ENCODE measurements around the gene APOA5.
"Not testable (repeated sequence)": the region's sequence is repeated elsewhere in the genome, so short reads cannot be mapped to it uniquely, and the experiment has no call there.

APOA5 gene

GRCh38 chr11:116835791-116836631 is 44.3 kb upstream of the APOA5 start:
- DNase-seq (ENCODE audit: low read depth): peak; percentile 93
- H3K4me3 ChIP-seq (ENCODE audit: control insufficient read depth, low read depth, low read length): peak overlapping the region; percentile 27
- TF ChIP-seq, protein P1, sequence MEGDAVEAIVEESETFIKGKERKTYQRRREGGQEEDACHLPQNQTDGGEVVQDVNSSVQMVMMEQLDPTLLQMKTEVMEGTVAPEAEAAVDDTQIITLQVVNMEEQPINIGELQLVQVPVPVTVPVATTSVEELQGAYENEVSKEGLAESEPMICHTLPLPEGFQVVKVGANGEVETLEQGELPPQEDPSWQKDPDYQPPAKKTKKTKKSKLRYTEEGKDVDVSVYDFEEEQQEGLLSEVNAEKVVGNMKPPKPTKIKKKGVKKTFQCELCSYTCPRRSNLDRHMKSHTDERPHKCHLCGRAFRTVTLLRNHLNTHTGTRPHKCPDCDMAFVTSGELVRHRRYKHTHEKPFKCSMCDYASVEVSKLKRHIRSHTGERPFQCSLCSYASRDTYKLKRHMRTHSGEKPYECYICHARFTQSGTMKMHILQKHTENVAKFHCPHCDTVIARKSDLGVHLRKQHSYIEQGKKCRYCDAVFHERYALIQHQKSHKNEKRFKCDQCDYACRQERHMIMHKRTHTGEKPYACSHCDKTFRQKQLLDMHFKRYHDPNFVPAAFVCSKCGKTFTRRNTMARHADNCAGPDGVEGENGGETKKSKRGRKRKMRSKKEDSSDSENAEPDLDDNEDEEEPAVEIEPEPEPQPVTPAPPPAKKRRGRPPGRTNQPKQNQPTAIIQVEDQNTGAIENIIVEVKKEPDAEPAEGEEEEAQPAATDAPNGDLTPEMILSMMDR (conservative IDR thresholded peaks at IDR 0.05; ENCODE audit: control insufficient read depth, insufficient read depth, low read depth, low read length): peak; percentile 64

DNA sequence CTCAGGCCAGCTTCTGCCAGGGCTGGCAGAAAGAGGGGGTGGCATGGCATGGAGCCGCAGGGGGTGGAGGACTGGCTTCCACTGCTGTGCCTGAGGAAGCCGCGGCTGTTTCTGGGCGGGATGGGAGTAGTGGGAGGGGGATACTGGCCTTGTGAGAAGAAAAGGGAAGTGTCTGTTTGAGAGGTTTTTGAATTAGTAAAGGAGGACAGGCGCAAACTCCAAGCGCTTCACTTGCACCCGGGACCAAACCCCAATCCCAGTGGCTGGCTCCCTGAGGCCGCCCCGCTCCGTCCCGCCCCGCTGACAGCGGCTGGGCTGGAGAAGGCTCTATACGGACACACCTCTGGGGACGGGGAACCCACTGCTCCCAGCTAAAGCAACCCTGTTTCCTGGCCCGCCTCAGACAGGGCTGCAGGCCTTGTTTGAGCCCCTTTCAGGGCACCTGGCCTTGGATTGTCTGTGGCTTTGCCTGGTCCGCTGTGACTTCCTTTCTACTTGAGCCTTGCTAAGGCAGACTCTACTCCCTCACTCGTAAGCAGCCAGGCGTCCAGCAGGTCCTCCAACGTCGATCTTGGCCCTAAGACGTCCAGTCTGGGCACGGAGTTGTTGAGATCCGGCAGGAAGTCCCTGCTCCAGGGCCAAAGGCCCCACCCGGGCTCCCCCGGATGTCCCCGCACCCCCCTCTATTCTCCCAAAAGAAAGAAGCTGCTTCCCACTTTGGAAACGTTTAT is 43.5 kb upstream of the APOA5 start:
- H3K4me3 ChIP-seq (ENCODE audit: control insufficient read depth, low read depth, low read length): peak overlapping the region; percentile 7
- TF ChIP-seq, protein P1 (conservative IDR thresholded peaks at IDR 0.05; ENCODE audit: control insufficient read depth, insufficient read depth, low read depth, low read length): no peak
- peak; percentile 17 for DNase-seq (ENCODE audit: low read depth)

DNA sequence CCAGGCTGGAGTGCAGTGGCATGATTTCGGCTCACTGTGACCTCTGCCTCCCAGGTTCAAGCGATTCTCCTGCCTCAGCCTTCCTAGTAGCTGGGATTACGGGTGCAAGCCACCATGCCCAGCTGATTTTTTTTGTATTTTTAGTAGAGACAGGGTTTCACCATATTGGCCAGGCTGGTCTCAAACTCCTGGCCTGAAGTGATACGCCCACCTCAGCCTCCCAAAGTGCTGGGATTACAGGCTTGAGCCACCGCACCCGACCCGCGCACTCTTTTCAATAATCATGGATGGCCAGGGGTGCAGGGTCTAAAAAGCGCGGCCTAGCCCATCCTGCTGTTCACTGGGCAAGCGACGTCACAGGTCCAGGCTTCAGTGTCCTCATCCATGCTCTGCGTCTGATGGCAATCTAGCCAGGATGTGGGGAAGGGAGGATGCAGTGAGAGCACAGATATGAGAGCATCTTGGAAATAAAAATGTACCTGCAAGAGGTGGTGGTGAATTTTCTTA is 42.9 kb upstream of the APOA5 start:
- not testable (repeated sequence) for DNase-seq (ENCODE audit: low read depth); H3K4me3 ChIP-seq (ENCODE audit: control insufficient read depth, low read depth, low read length)

DNA sequence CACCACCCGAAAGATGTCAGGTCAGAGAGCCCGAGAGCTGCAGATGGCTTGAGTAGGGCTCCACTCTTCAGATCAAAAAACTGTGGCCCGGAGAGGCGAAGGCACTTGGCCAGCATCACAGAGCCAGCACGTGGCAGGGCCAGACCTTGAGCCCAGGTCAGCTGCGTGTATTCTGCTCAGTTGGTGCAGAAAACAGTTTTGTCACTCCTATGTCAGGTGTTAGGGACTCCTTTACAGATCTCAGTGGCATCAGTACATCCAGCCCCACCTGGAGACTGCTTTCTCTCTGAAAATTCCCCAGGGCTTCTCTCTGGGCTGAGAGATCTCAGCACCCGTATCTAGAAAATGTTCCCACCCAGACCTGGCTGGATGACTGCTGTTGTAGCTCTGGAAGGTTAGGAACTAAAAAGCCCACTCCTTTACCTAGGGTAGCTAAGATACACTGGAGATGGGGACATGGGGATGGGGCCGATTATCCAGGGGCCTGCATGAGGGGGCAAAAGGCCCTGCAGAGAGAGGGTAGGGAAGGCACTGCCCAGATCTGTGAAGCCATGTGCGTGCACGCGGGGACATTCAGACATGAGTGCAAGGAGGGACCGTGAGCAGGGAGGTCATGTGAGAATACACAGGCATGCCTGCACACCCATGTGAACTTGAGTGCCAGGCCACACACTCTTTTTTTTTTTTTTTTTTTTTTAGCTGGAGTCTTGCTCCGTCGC is 42.3 kb upstream of the APOA5 start:
- H3K4me3 ChIP-seq (ENCODE audit: control insufficient read depth, low read depth, low read length): no peak overlapping the region
- no peak for DNase-seq (ENCODE audit: low read depth)
- TF ChIP-seq, protein P1 (conservative IDR thresholded peaks at IDR 0.05; ENCODE audit: control insufficient read depth, insufficient read depth, low read depth, low read length): no peak

DNA sequence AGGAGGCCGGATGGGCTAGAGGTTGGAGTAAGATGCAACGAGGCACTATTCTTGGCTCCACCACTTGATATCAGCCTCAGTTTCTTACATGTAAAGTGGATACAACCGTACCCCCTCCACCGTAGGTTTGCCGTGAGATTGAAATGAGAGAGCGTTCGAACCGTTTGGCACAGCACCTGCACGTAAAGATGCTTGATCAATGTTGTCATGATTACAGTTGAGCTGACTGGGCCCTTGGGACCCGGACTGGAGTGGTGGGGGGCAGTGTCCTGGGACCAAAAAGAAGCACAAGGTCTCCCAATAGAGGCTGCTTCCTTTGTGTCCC is 41.8 kb upstream of the APOA5 start:
- DNase-seq (ENCODE audit: low read depth): no peak
- no peak overlapping the region for H3K4me3 ChIP-seq (ENCODE audit: control insufficient read depth, low read depth, low read length)
- TF ChIP-seq, protein P1 (conservative IDR thresholded peaks at IDR 0.05; ENCODE audit: control insufficient read depth, insufficient read depth, low read depth, low read length): no peak

- no peak for DNase-seq (ENCODE audit: low read depth)
- no peak overlapping the region for H3K4me3 ChIP-seq (ENCODE audit: control insufficient read depth, low read depth, low read length)
- TF ChIP-seq, protein P1 (conservative IDR thresholded peaks at IDR 0.05; ENCODE audit: control insufficient read depth, insufficient read depth, low read depth, low read length): no peak
Measured at GRCh38 chr11:116832350-116833290, 40.9 kb upstream of the APOA5 start.
